OCI-LY1 (cell line): ENCODE data around the gene ZNF616.

Source experiments
- H2AFZ ChIP-seq: fragments of 200-600 bp; sonication (generic), shearing (Covaris generic); 2 replicates; pipeline ENCODE4 v1.6.0; 2014; ENCODE audit warnings: antibody characterized with exemption, mild to moderate bottlenecking, low read length
- H3F3A ChIP-seq: fragments of 200-600 bp; sonication (generic), shearing (Covaris generic); 2 replicates; pipeline ENCODE4 v1.6.0; 2014; ENCODE audit warnings: mild to moderate bottlenecking, antibody characterized with exemption, low read length, moderate library complexity; ENCODE audit not compliant: insufficient read depth
- H3K27ac ChIP-seq: fragments of 200-600 bp; sonication (generic); 2 replicates; pipeline ENCODE4 v1.5.1; 2014; ENCODE audit warnings: low read length, mixed run types, mild to moderate bottlenecking, low read depth; ENCODE audit not compliant: poor library complexity, severe bottlenecking
- H3K27me3 ChIP-seq: fragments of 200-600 bp; sonication (generic); 2 replicates; pipeline ENCODE4 v1.6.0; 2014; ENCODE audit warnings: antibody characterized with exemption, mild to moderate bottlenecking, low read length, moderate library complexity; ENCODE audit not compliant: insufficient read depth
- H3K36me3 ChIP-seq: fragments of 200-600 bp; sonication (generic); 2 replicates; pipeline ENCODE4 v1.6.1; 2014; ENCODE audit warnings: mild to moderate bottlenecking, antibody characterized with exemption, low read length, moderate library complexity, mixed read lengths; ENCODE audit not compliant: insufficient read depth
- H3K4me1 ChIP-seq: fragments of 200-600 bp; sonication (generic); 2 replicates; pipeline ENCODE4 v1.5.1; 2014; ENCODE audit warnings: mild to moderate bottlenecking, low read length, moderate library complexity; ENCODE audit not compliant: insufficient read depth, severe bottlenecking
- H3K4me2 ChIP-seq: fragments of 200-600 bp; sonication (generic), shearing (Covaris generic); 2 replicates; pipeline ENCODE4 v1.6.1; 2014; ENCODE audit warnings: low read length
- H3K4me3 ChIP-seq: fragments of 200-600 bp; sonication (generic); 2 replicates; pipeline ENCODE4 v1.5.1; 2014; ENCODE audit warnings: low read length, low read depth, mild to moderate bottlenecking, mixed read lengths; ENCODE audit not compliant: poor library complexity, severe bottlenecking
- H3K79me2 ChIP-seq: fragments of 200-600 bp; shearing (Covaris generic); 2 replicates; pipeline ENCODE4 v1.6.1; 2016; ENCODE audit warnings: mixed run types, low read length, mixed read lengths; ENCODE audit not compliant: insufficient read depth
- H3K9ac ChIP-seq: fragments of 200-600 bp; sonication (generic), shearing (Covaris generic); 2 replicates; pipeline ENCODE4 v1.6.1; 2014; ENCODE audit warnings: mild to moderate bottlenecking, low read length, mixed read lengths
- H3K9me2 ChIP-seq: fragments of 200-600 bp; sonication (generic), shearing (Covaris generic); 2 replicates; pipeline ENCODE4 v1.6.1; 2014; ENCODE audit warnings: low read depth, mild to moderate bottlenecking, low read length, mixed read lengths
- H3K9me3 ChIP-seq: fragments of 200-600 bp; shearing (Covaris generic); 2 replicates; pipeline ENCODE4 v1.6.1; 2014; ENCODE audit warnings: low read length, mixed read lengths
- H4K20me1 ChIP-seq: fragments of 200-600 bp; sonication (generic), shearing (Covaris generic); 2 replicates; pipeline ENCODE4 v1.6.0; 2016; ENCODE audit warnings: mild to moderate bottlenecking, low read length; ENCODE audit not compliant: insufficient read depth
- CTCF ChIP-seq: fragments of 200-600 bp; sonication (generic), shearing (Covaris generic); IDR thresholded peaks from 2 replicates; pipeline ENCODE4 v1.5.1; 2017; ENCODE audit warnings: mild to moderate bottlenecking, antibody characterized with exemption, low read length, moderate library complexity, mixed read lengths
- EZH2 ChIP-seq: fragments of 200-600 bp; sonication (generic), shearing (Covaris generic); IDR thresholded peaks from 2 replicates; pipeline ENCODE4 v1.8.0; 2017; ENCODE audit warnings: borderline replicate concordance, mixed run types, mild to moderate bottlenecking, antibody characterized with exemption, low read length, moderate library complexity, mixed read lengths

Gene ZNF616

GRCh38 chr19:52070496-52070895 lies 69.2 kb downstream of the ZNF616 start:
- Histone ChIP-seq H3K4me1 (no peaks in the 10 kb centered on the region), H4K20me1 (no peaks in the 10 kb centered on the region), H3K4me3 (no peak overlapping the region), H3K27ac (no peak overlapping the region), H3F3A (no peaks in the 10 kb centered on the region), H3K36me3 (no peaks in the 10 kb centered on the region), H3K4me2 (no peak overlapping the region), H2AFZ (no peak overlapping the region), H3K9me3 (peaks cover 31% of the 10 kb centered on the region), H3K9ac (no peak overlapping the region), H3K27me3 (no peaks in the 10 kb centered on the region), H3K9me2 (no peaks in the 10 kb centered on the region), H3K79me2 (no peaks in the 10 kb centered on the region)
- TF ChIP-seq EZH2: no peak
- TF ChIP-seq CTCF: no peak

GRCh38 chr19:52069653-52070052 lies 70.1 kb downstream of the ZNF616 start:
- Histone ChIP-seq H3K9me2 (no peaks in the 10 kb centered on the region), H3K9me3 (peaks cover 36% of the 10 kb centered on the region), H3F3A (no peaks in the 10 kb centered on the region), H4K20me1 (no peaks in the 10 kb centered on the region), H3K36me3 (no peaks in the 10 kb centered on the region), H3K4me2 (no peak overlapping the region), H3K4me3 (no peak overlapping the region), H3K79me2 (no peaks in the 10 kb centered on the region), H2AFZ (no peak overlapping the region), H3K9ac (no peak overlapping the region), H3K4me1 (no peaks in the 10 kb centered on the region), H3K27me3 (no peaks in the 10 kb centered on the region), H3K27ac (no peak overlapping the region)
- TF ChIP-seq CTCF: no peak
- no peak for TF ChIP-seq EZH2

GRCh38 chr19:52066258-52066863 lies 73.4 kb downstream of the ZNF616 start:
- Histone ChIP-seq H3K9me2 (no peaks in the 10 kb centered on the region), H3K4me3 (no peak overlapping the region), H3K27me3 (no peaks in the 10 kb centered on the region), H3F3A (no peaks in the 10 kb centered on the region), H3K79me2 (no peaks in the 10 kb centered on the region), H3K27ac (no peak overlapping the region), H3K9me3 (peaks cover 35% of the 10 kb centered on the region), H3K4me2 (no peak overlapping the region), H4K20me1 (no peaks in the 10 kb centered on the region), H3K36me3 (no peaks in the 10 kb centered on the region), H3K9ac (no peak overlapping the region), H3K4me1 (no peaks in the 10 kb centered on the region), H2AFZ (no peak overlapping the region)
- TF ChIP-seq EZH2: no peak
- no peak for TF ChIP-seq CTCF
